ENCODE data around the gene TUSC2.

DNA sequence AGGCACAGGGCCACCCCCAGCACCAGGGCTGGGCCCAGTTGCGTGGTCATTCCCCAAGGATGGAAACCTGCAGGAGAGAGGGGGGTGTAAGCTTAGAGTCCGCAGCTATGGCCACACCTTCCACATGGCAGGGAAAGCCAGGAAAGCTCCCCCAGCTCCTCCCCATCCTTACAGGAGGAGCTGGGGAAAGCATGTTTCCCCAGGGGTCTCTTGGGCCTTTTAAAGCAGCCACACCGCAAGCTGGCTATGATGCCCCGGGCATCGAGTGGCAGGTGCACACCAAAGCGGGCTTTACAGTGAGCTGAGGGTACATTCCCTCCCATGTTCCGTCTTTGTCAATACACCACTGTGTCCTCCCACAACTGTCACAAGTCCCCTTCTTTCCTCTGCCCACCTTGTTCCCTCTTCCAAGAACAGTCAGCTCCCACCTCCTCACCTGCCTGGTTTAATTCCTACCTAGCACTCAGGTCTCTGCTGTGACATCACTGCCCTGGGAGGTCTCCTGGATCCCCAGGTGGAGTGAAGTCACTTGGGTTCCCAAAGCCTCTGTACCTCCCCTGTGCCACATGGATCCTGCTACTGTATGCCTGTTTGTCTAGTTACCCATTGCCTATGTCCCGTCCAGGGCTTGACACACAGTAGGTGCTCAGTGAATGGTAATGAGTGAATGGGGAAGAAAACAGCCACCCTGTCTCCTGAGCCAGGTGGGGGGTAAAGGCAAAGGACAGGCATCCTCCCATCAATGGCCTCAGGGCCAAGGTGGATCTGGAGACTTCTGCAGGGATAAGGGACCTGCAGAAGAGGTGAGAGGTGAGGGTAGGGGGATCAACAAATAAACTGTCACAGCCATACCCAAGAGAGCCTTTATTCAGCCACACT lies 32.2 kb downstream of the TUSC2 start:
- TF ChIP-seq ZNF530 (CRISPR knock-in tag; IDR thresholded peaks at IDR 0.05; ENCODE audit: low read depth) (no peak), GTF2F1 (IDR thresholded peaks at IDR 0.05; ENCODE audit: low read length) (no peak), ZNF143 (CRISPR knock-in tag; IDR thresholded peaks at IDR 0.05) (no peak), CREM (IDR thresholded peaks at IDR 0.05) (no peak), CREM (CRISPR knock-in tag; IDR thresholded peaks at IDR 0.05) (no peak), ZNF274 (CRISPR knock-in tag; IDR thresholded peaks at IDR 0.05) (no peak), SRF (IDR thresholded peaks at IDR 0.05; ENCODE audit: low read depth, low read length) (no peak), YY1 (IDR thresholded peaks at IDR 0.05; ENCODE audit: insufficient read depth, insufficient replicate concordance, low read depth, low read length) (no peak), PHF8 (CRISPR knock-in tag; IDR thresholded peaks at IDR 0.05) (no peak), SSRP1 (CRISPR knock-in tag; IDR thresholded peaks at IDR 0.05) (no peak)
- TF ChIP-seq, protein P1, sequence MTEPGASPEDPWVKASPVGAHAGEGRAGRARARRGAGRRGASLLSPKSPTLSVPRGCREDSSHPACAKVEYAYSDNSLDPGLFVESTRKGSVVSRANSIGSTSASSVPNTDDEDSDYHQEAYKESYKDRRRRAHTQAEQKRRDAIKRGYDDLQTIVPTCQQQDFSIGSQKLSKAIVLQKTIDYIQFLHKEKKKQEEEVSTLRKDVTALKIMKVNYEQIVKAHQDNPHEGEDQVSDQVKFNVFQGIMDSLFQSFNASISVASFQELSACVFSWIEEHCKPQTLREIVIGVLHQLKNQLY (CRISPR knock-in tag; IDR thresholded peaks at IDR 0.05) = no peak
- TF ChIP-seq, protein P2, sequence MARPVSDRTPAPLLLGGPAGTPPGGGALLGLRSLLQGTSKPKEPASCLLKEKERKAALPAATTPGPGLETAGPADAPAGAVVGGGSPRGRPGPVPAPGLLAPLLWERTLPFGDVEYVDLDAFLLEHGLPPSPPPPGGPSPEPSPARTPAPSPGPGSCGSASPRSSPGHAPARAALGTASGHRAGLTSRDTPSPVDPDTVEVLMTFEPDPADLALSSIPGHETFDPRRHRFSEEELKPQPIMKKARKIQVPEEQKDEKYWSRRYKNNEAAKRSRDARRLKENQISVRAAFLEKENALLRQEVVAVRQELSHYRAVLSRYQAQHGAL (CRISPR knock-in tag; IDR thresholded peaks at IDR 0.05; ENCODE audit: not compliant biosample characterization) = no peak
- TF ChIP-seq, protein P3, sequence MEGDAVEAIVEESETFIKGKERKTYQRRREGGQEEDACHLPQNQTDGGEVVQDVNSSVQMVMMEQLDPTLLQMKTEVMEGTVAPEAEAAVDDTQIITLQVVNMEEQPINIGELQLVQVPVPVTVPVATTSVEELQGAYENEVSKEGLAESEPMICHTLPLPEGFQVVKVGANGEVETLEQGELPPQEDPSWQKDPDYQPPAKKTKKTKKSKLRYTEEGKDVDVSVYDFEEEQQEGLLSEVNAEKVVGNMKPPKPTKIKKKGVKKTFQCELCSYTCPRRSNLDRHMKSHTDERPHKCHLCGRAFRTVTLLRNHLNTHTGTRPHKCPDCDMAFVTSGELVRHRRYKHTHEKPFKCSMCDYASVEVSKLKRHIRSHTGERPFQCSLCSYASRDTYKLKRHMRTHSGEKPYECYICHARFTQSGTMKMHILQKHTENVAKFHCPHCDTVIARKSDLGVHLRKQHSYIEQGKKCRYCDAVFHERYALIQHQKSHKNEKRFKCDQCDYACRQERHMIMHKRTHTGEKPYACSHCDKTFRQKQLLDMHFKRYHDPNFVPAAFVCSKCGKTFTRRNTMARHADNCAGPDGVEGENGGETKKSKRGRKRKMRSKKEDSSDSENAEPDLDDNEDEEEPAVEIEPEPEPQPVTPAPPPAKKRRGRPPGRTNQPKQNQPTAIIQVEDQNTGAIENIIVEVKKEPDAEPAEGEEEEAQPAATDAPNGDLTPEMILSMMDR (CRISPR knock-in tag; IDR thresholded peaks at IDR 0.05) = no peak

All from HepG2 (cell line).